CD8-positive, alpha-beta memory T cell (primary cell): ENCODE measurements around the gene MAML1. TPM values are rescaled to one million over a fixed set of nuclear protein-coding genes. Genes with fewer than 3 reads are reported as not detected.
"Not testable (repeated sequence)": the region's sequence is repeated elsewhere in the genome, so short reads cannot be mapped to it uniquely, and the experiment has no call there.

ENCODE experiments used
- CTCF ChIA-PET: fragments of 350-600 bp; sonication (Branson Sonifier 250); formaldehyde crosslinking; loops from one replicate; lab custom pipeline; 2021; ENCODE audit warnings: antibody characterized with exemption; lab: Charles Lee
- POLR2A ChIA-PET: fragments of 350-600 bp; sonication (Branson Sonifier 250); formaldehyde crosslinking; loops from one replicate; lab custom pipeline; 2021; ENCODE audit warnings: antibody characterized with exemption; lab: Charles Lee
- DNase-seq, 5 donors: peaks; one replicate each; pipeline versions ENCODE4 v3.0.0 to v3.0.0-alpha.2; 2020 to 2022; ENCODE audit warnings: mixed read lengths in 1 of 5
- H3K27ac ChIP-seq: one replicate; pipeline ENCODE4 v1.7.0; 2013; ENCODE audit warnings: low read depth, mild to moderate bottlenecking, low read length, moderate library complexity
- H3K27me3 ChIP-seq: 2 replicates; pipeline ENCODE4 v1.7.0; 2013; ENCODE audit warnings: low read length, mild to moderate bottlenecking; ENCODE audit not compliant: insufficient read depth, poor library complexity, severe bottlenecking
- H3K36me3 ChIP-seq: 2 replicates; pipeline ENCODE4 v1.7.0; 2013; ENCODE audit warnings: mild to moderate bottlenecking, low read length, moderate library complexity; ENCODE audit not compliant: insufficient read depth
- H3K4me1 ChIP-seq: 2 replicates; pipeline ENCODE4 v1.7.0; 2013; ENCODE audit warnings: mild to moderate bottlenecking, low read length, moderate library complexity; ENCODE audit not compliant: insufficient read depth
- H3K4me3 ChIP-seq: 2 replicates; pipeline ENCODE4 v1.7.0; 2013; ENCODE audit warnings: mild to moderate bottlenecking, low read length
- H3K9me3 ChIP-seq: 2 replicates; pipeline ENCODE4 v1.7.0; 2013; ENCODE audit warnings: mild to moderate bottlenecking, low read length
- H3K27ac Mint-ChIP-seq, 8 donors: one replicate each; pipeline ENCODE4 v1.8.0; 2020 to 2021; ENCODE audit warnings: mixed read lengths in 8 of 8, mild to moderate bottlenecking in 6 of 8, inconsistent platforms in 3 of 8, moderate library complexity in 3 of 8
- H3K27me3 Mint-ChIP-seq, 2 donors: one replicate each; pipeline ENCODE4 v1.8.0; 2020 to 2021; ENCODE audit warnings: mixed read lengths in 2 of 2, mild to moderate bottlenecking in 1 of 2, moderate library complexity in 1 of 2
- H3K36me3 Mint-ChIP-seq, 3 donors: one replicate each; pipeline ENCODE4 v1.8.0; 2020 to 2021; ENCODE audit warnings: mixed read lengths in 3 of 3, inconsistent platforms in 1 of 3, mild to moderate bottlenecking in 1 of 3
- H3K4me1 Mint-ChIP-seq, 3 donors: one replicate each; pipeline ENCODE4 v1.8.0; 2020 to 2021; ENCODE audit warnings: mixed read lengths in 3 of 3, inconsistent platforms in 1 of 3, mild to moderate bottlenecking in 1 of 3
- H3K4me3 Mint-ChIP-seq, 7 donors: one replicate each; pipeline ENCODE4 v1.8.0; 2020 to 2021; ENCODE audit warnings: mixed read lengths in 7 of 7, mild to moderate bottlenecking in 6 of 7, moderate library complexity in 4 of 7, inconsistent platforms in 2 of 7
- H3K9me3 Mint-ChIP-seq, 5 donors: one replicate each; pipeline ENCODE4 v1.8.0; 2020 to 2022; ENCODE audit warnings: mixed read lengths in 5 of 5, mild to moderate bottlenecking in 3 of 5, moderate library complexity in 2 of 5, inconsistent platforms in 1 of 5
- polyA plus RNA-seq: library from polyadenylated mRNA; unstranded; fragments of 300-500 nt; fragmentation: Illumina TruSeq; gene quantifications from one replicate; pipeline ENCODE4 v1.2.3, GENCODE V29; 2021
- total RNA-seq, 2 experiments: library from RNA; stranded (reverse); gene quantifications; one replicate each; pipeline ENCODE4 v1.2.3, GENCODE V29; 2021

The MAML1 gene
- total and polyA plus RNA-seq, 3 experiments from 2014 or later, result 9.1 to 30.9 (median 30.4) TPM

- Histone ChIP-seq H3K9me3 (no peaks in the 10 kb centered on the region), H3K4me3 (peak overlapping the region; percentile 69), H3K36me3 (peaks cover 16% of the 10 kb centered on the region), H3K27ac (peak overlapping the region; percentile 89), H3K4me1 (peaks cover 47% of the 10 kb centered on the region), H3K27me3 (no peaks in the 10 kb centered on the region)
- ChIA-PET POLR2A (interaction anchor here (0.9 kb wide), 2 partner anchors 56 to 110 kb away, joined by 4 to 5 read pairs; partner anchors contain the start of gene HNRNPH1), CTCF (no interaction called here)
- no peaks in the 10 kb centered on the region for H3K9me3 Mint-ChIP-seq
- DNase-seq, result no peak
- H3K27ac Mint-ChIP-seq, result peak overlapping the region; percentile 94 to 98 (median 96)
- H3K36me3 Mint-ChIP-seq, result peaks cover 0 to 50% (median 14%) of the 10 kb centered on the region in 3 donors
- H3K27me3 Mint-ChIP-seq, result no peaks in the 10 kb centered on the region
- peak overlapping the region; percentile 92 to 99 (median 95) for H3K4me3 Mint-ChIP-seq
- H3K4me1 Mint-ChIP-seq, result peaks cover 47 to 61% (median 59%) of the 10 kb centered on the region in 3 donors
Measured at GRCh38 chr5:179733772-179734126, 1.1 kb downstream of the MAML1 start.

DNA sequence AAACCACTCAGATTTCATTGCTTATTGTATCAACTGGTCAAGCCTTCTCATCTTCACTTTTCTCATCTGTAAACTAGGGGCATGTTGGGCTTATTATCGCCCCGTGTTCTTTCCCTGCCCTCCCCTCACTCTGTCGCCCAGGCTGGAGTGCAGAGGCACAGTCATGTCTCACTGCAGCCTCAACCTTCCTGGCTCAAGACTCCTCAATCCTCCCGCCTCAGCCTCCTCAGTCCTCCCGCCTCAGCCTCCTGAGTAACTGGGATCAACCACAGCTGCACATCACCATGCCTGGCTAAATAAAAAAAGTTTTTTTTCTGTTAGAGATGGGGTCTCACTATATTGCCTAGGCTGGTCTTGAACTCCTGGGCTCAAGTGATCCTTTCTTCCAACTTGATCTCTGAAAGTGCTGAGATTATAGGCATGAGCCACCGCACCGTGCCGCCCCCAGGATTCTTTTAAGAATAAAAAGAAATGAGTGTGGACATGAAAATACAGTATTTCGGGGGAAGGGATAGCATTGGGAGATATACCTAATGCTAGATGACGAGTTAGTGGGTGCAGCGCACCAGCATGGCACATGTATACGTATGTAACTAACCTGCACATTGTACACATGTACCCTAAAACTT lies 2.0 kb downstream of the MAML1 start:
- no peaks in the 10 kb centered on the region for H3K9me3 ChIP-seq
- no peaks in the 10 kb centered on the region for H3K27me3 Mint-ChIP-seq
- H3K27ac ChIP-seq, result no peak overlapping the region
- no peak for DNase-seq
- H3K4me1 ChIP-seq, result peaks cover 51% of the 10 kb centered on the region
- H3K4me3 Mint-ChIP-seq, result peak overlapping the region; percentile 92 to 99 (median 95)
- peaks cover 7% of the 10 kb centered on the region for H3K36me3 ChIP-seq
- H3K4me1 Mint-ChIP-seq, result peaks cover 52 to 68% (median 67%) of the 10 kb centered on the region in 3 donors
- H3K9me3 Mint-ChIP-seq, result no peaks in the 10 kb centered on the region
- CTCF ChIA-PET, result no interaction called here
- H3K4me3 ChIP-seq, result peak overlapping the region; percentile 69
- peak overlapping the region; percentile 55 to 97 (median 94) for H3K27ac Mint-ChIP-seq
- peaks cover 0 to 45% (median 14%) of the 10 kb centered on the region in 3 donors for H3K36me3 Mint-ChIP-seq
- POLR2A ChIA-PET, result no interaction called here
- no peaks in the 10 kb centered on the region for H3K27me3 ChIP-seq

GRCh38 chr5:179738742-179739141 lies 6.1 kb downstream of the MAML1 start:
- Mint-ChIP-seq H3K36me3 (peaks cover 0 to 42% (median 11%) of the 10 kb centered on the region in 3 donors), H3K27ac (peak overlapping the region; percentile 2 to 84 (median 74)), H3K9me3 (no peaks in the 10 kb centered on the region), H3K4me3 (peak overlapping the region in 3 of 7 donors; percentile 8 to 73 (median 47)), H3K27me3 (no peaks in the 10 kb centered on the region), H3K4me1 (peaks cover 56 to 77% (median 74%) of the 10 kb centered on the region in 3 donors)
- Histone ChIP-seq H3K27ac (no peak overlapping the region), H3K9me3 (no peaks in the 10 kb centered on the region), H3K27me3 (no peaks in the 10 kb centered on the region), H3K4me3 (no peak overlapping the region), H3K36me3 (no peaks in the 10 kb centered on the region), H3K4me1 (peaks cover 53% of the 10 kb centered on the region)
- no peak for DNase-seq
- ChIA-PET CTCF (interaction anchor here (0.5 to 0.8 kb wide), 2 partner anchors 16 to 27 kb away, joined by 3 read pairs; no protein-coding TSS in a partner anchor), POLR2A (interaction anchor here (0.8 kb wide), 1 partner anchor 35 kb away, joined by 3 read pairs; no protein-coding TSS in a partner anchor)

DNA sequence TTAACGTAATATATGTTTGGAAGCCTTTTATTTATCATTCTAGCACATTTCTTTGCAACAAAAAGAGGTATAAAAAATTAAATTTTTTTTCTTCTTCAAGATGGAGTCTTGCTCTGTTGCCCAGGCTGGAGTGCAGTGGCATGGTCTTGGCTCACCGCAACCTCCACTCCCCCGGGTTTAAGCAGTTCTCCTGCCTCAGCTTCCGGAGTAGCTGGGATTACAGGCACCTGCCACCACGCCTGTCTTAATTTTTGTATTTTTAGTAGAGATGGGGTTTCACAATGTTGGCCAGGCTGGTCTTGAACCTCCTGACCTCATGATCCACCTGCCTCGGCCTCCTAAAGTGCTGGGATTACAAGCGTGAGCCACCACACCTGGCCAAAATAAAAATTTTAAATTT lies 11.5 kb downstream of the MAML1 start:
- CTCF ChIA-PET, result interaction anchor here (0.7 kb wide), 1 partner anchor 153 kb away, joined by 3 read pairs; no protein-coding TSS in a partner anchor

DNA sequence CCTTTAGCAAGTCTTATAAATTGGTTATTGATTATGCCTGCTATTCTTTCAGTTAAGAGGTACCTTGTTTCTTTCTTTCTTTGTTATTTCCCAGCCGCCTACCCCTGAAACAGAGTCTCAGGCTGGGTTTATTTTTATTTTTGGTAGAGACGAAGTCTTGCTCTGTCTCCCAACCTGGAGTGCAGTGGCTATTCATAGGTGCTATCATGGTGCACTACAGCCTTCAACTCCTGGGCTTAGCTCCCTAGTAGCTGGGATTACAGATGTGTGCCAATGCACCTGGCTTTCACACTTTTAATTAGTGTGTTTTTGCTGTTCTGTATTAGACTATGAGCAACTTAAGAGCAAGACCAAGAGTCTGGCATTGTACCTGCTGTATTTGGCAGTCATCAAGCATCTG lies 14.2 kb downstream of the MAML1 start:
- H3K4me3 Mint-ChIP-seq, result peak overlapping the region in 1 of 7 donors; percentile 48
- H3K9me3 Mint-ChIP-seq, result no peaks in the 10 kb centered on the region
- no peaks in the 10 kb centered on the region for H3K27me3 Mint-ChIP-seq
- Histone ChIP-seq H3K4me1 (no peaks in the 10 kb centered on the region), H3K4me3 (no peak overlapping the region), H3K27ac (no peak overlapping the region), H3K27me3 (no peaks in the 10 kb centered on the region), H3K36me3 (no peaks in the 10 kb centered on the region), H3K9me3 (no peaks in the 10 kb centered on the region)
- H3K27ac Mint-ChIP-seq, result peak overlapping the region in 6 of 8 donors; percentile 1 to 88 (median 60)
- ChIA-PET CTCF (no interaction called here), POLR2A (no interaction called here)
- no peak for DNase-seq
- peaks cover 0 to 29% (median 2%) of the 10 kb centered on the region in 3 donors for H3K36me3 Mint-ChIP-seq
- peaks cover 27 to 52% (median 37%) of the 10 kb centered on the region in 3 donors for H3K4me1 Mint-ChIP-seq

More for the DNA sequence above, 11.5 kb downstream of the MAML1 start:
- H3K4me1 ChIP-seq, H3K27me3 Mint-ChIP-seq, H3K4me3 ChIP-seq, H3K36me3 ChIP-seq, POLR2A ChIA-PET, H3K9me3 ChIP-seq, DNase-seq, H3K27ac ChIP-seq, H3K9me3 Mint-ChIP-seq, H3K27me3 ChIP-seq, H3K27ac Mint-ChIP-seq, H3K4me3 Mint-ChIP-seq: not testable (repeated sequence)
- peaks cover 0 to 28% (median 2%) of the 10 kb centered on the region in 3 donors for H3K36me3 Mint-ChIP-seq
- H3K4me1 Mint-ChIP-seq, result peaks cover 33 to 54% (median 46%) of the 10 kb centered on the region in 3 donors

GRCh38 chr5:179747811-179748210 lies 15.2 kb downstream of the MAML1 start:
- H3K27ac ChIP-seq, result no peak overlapping the region
- Mint-ChIP-seq H3K27me3 (no peaks in the 10 kb centered on the region), H3K27ac (peak overlapping the region in 1 of 8 donors; percentile 23), H3K36me3 (peaks cover 0 to 27% (median 2%) of the 10 kb centered on the region in 3 donors), H3K4me3 (no peak overlapping the region), H3K4me1 (peaks cover 26 to 48% (median 35%) of the 10 kb centered on the region in 3 donors), H3K9me3 (no peaks in the 10 kb centered on the region)
- no peaks in the 10 kb centered on the region for H3K27me3 ChIP-seq
- ChIA-PET POLR2A (no interaction called here), CTCF (no interaction called here)
- no peak overlapping the region for H3K4me3 ChIP-seq
- DNase-seq, result no peak
- H3K9me3 ChIP-seq, result no peaks in the 10 kb centered on the region
- no peaks in the 10 kb centered on the region for H3K36me3 ChIP-seq
- H3K4me1 ChIP-seq, result no peaks in the 10 kb centered on the region

DNA sequence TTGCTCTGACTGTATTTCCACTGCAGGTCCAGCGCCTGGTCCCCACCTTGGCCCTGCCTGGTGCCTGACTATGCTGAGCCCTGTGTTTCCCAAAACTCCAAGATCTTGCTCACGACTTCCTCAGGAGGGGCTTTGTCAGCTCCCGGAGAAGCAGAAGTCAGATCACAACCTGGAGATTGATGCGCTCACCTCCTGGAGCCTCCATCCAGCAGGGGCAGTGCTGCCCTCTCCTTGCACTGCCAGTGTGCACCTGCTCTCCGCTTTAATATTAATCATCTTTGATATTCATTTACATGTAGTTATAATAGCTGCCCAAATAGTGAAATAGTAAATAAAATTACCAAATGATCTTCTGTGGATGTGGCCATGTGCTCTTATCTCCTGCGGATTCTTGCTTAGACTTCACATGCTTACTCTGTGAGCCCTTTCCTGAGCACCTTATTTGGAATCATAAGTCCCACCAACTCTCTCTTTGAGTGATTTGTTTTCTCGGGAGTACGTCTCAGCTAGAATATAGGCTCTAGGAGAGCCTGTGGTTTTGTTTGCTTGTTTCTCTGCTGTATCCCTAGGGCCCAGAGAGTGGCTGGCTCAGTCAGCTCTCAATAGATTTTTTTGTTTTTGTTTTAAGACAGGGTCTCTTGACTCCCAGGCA lies 17.4 kb downstream of the MAML1 start:
- POLR2A ChIA-PET, result interaction anchor here (0.5 to 0.6 kb wide), 3 partner anchors 21 to 136 kb away, joined by 3 to 8 read pairs (median 3); no protein-coding TSS in a partner anchor
- H3K27me3 Mint-ChIP-seq, result no peaks in the 10 kb centered on the region

More for the DNA sequence above, 17.4 kb downstream of the MAML1 start:
- Mint-ChIP-seq H3K27ac (peak overlapping the region in 5 of 8 donors; percentile 8 to 84 (median 66)), H3K4me1 (peaks cover 41 to 63% (median 47%) of the 10 kb centered on the region in 3 donors), H3K36me3 (peaks cover 0 to 33% (median 5%) of the 10 kb centered on the region in 3 donors), H3K9me3 (no peaks in the 10 kb centered on the region), H3K4me3 (no peak overlapping the region)
- Histone ChIP-seq H3K27me3 (no peaks in the 10 kb centered on the region), H3K4me3 (no peak overlapping the region), H3K27ac (no peak overlapping the region), H3K9me3 (no peaks in the 10 kb centered on the region), H3K4me1 (peaks cover 14% of the 10 kb centered on the region), H3K36me3 (no peaks in the 10 kb centered on the region)
- CTCF ChIA-PET, result interaction anchor here (1.0 to 1.4 kb wide), 2 partner anchors 10 to 13 kb away, joined by 3 to 4 read pairs; no protein-coding TSS in a partner anchor
- DNase-seq, result no peak
